Loucy (cell line): ENCODE measurements around the gene NOC4L.

Experiments
- H2AFZ ChIP-seq: fragments of 200-600 bp; sonication (generic); 2 replicates; pipeline ENCODE4 v1.6.0; 2016; ENCODE audit warnings: antibody characterized with exemption, mild to moderate bottlenecking, low read length, moderate library complexity
- H3F3A ChIP-seq: fragments of 200-600 bp; 2 replicates; pipeline ENCODE4 v1.6.0; 2016; ENCODE audit warnings: antibody characterized with exemption, low read depth, mild to moderate bottlenecking
- H3K27me3 ChIP-seq: fragments of 200-600 bp; sonication (generic); 2 replicates; pipeline ENCODE4 v1.6.1; 2014; ENCODE audit warnings: low read length, mild to moderate bottlenecking; ENCODE audit not compliant: insufficient read depth, poor library complexity, severe bottlenecking
- H3K36me3 ChIP-seq: fragments of 200-600 bp; sonication (generic); 2 replicates; pipeline ENCODE4 v1.6.1; 2016; ENCODE audit warnings: low read length; ENCODE audit not compliant: insufficient read depth
- H3K4me1 ChIP-seq: fragments of 200-600 bp; sonication (generic); 2 replicates; pipeline ENCODE4 v1.5.1; 2014; ENCODE audit warnings: low read length, mild to moderate bottlenecking; ENCODE audit not compliant: insufficient read depth, poor library complexity, severe bottlenecking
- H3K4me2 ChIP-seq: fragments of 200-600 bp; sonication (generic); 2 replicates; pipeline ENCODE4 v1.6.0; 2014; ENCODE audit warnings: antibody characterized with exemption, low read length, low read depth, mild to moderate bottlenecking; ENCODE audit not compliant: poor library complexity, severe bottlenecking
- H3K4me3 ChIP-seq: fragments of 200-600 bp; sonication (generic); 2 replicates; pipeline ENCODE4 v1.5.1; 2014; ENCODE audit warnings: low read length, mild to moderate bottlenecking, mixed read lengths; ENCODE audit not compliant: poor library complexity, severe bottlenecking
- H3K79me2 ChIP-seq: fragments of 200-600 bp; sonication (generic); 2 replicates; pipeline ENCODE4 v1.6.1; 2014; ENCODE audit warnings: low read length; ENCODE audit not compliant: insufficient read depth
- H3K9ac ChIP-seq: fragments of 200-600 bp; sonication (generic); 2 replicates; pipeline ENCODE4 v1.6.0; 2014; ENCODE audit warnings: mild to moderate bottlenecking, low read depth, low read length, moderate library complexity; ENCODE audit not compliant: poor library complexity, severe bottlenecking
- H3K9me2 ChIP-seq: fragments of 200-600 bp; sonication (generic); replicated peaks from 2 replicates; pipeline ENCODE4 v1.6.1; 2016; ENCODE audit warnings: low read depth, low read length, mixed read lengths
- H3K9me3 ChIP-seq: fragments of 200-600 bp; sonication (generic); 2 replicates; pipeline ENCODE4 v1.6.1; 2014; ENCODE audit warnings: mild to moderate bottlenecking, antibody characterized with exemption, low read length, low read depth; ENCODE audit not compliant: insufficient read depth
- H4K20me1 ChIP-seq: fragments of 200-600 bp; sonication (generic); 2 replicates; pipeline ENCODE4 v1.6.0; 2014; ENCODE audit warnings: antibody characterized with exemption, low read length, mild to moderate bottlenecking; ENCODE audit not compliant: insufficient read depth, poor library complexity, severe bottlenecking
- CTCF ChIP-seq: fragments of 200-600 bp; sonication (generic); conservative IDR thresholded peaks from 2 replicates; pipeline ENCODE4 v1.5.1; 2014; ENCODE audit warnings: mild to moderate bottlenecking, antibody characterized with exemption, low read length
- EZH2phosphoT487 ChIP-seq: fragments of 200-600 bp; IDR thresholded peaks from 2 replicates; pipeline ENCODE4 v1.6.1; 2018; ENCODE audit warnings: antibody characterized with exemption, mild to moderate bottlenecking, moderate library complexity, borderline replicate concordance

Gene NOC4L

DNA sequence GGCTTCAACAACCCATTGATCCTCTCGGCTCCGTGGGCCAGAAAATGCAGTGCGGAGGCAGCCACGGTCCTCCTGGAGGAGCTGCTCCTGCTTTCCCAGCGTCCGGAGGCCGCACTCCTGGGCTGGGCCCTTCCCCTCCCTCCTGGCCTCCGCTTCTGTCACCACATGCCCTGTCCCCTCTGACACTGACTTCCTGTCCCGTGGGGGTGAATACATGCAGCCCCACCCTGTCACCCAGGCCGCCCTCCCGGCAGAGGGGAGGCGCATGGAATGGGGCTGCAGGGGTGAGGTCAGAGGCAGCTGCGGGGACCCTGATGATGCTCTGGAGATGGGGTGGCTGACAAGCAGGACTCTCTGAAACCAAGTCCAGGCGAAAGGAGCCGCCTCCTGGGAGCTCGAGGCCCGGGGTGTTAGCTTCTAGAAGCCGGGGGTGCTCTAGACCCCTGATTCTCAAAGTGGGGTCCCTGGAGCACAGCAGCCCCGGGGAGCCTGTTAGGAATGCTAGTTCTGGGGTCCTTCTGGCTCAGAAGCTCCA is 32.2 kb downstream of the NOC4L start:
- Histone ChIP-seq H3K27me3 (no peaks in the 10 kb centered on the region), H3K79me2 (no peaks in the 10 kb centered on the region), H3K9me2 (no peaks in the 10 kb centered on the region), H3K9me3 (no peaks in the 10 kb centered on the region), H4K20me1 (no peaks in the 10 kb centered on the region), H3K4me1 (peaks cover 24% of the 10 kb centered on the region), H2AFZ (no peak overlapping the region), H3K4me2 (no peak overlapping the region), H3K36me3 (no peaks in the 10 kb centered on the region), H3F3A (no peaks in the 10 kb centered on the region), H3K9ac (no peak overlapping the region), H3K4me3 (no peak overlapping the region)
- no peak for TF ChIP-seq CTCF
- TF ChIP-seq EZH2phosphoT487, result no peak

DNA sequence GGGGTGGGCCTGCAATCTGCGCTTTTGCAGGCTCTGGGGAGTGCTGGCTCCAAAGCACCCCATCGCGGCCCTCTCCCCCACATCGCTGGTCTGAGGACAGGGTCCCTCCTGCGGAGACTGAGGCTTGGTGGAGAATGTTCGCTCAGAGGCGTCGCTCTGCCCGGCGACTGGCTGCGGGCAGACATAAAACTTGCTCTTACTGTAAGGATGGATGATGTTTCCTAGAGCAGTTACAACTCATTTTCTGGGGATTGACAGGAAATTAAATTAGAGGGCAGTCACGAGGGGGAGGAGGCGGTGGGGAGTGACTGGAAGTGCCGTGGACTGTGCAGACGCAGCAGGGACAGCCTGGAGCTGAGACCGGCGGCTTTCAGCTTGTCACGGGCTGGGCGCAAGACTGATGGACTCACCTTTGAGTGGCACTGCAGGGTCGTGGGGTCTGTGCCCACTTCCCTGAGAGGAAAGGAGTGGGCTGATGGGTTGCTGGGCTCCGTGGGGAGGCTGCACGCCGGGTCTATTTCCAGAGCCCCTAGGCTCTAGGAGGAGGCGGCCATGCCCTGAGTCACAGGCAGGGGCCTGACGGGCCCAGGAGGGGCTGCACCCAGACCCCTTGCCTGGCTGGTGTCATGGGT is 32.8 kb downstream of the NOC4L start:
- Histone ChIP-seq H3K9ac (no peak overlapping the region), H3K4me2 (no peak overlapping the region), H3K27me3 (no peaks in the 10 kb centered on the region), H3K9me3 (no peaks in the 10 kb centered on the region), H2AFZ (no peak overlapping the region), H4K20me1 (no peaks in the 10 kb centered on the region), H3K36me3 (no peaks in the 10 kb centered on the region), H3K4me3 (no peak overlapping the region), H3K79me2 (no peaks in the 10 kb centered on the region), H3F3A (no peaks in the 10 kb centered on the region), H3K9me2 (no peaks in the 10 kb centered on the region), H3K4me1 (peaks cover 24% of the 10 kb centered on the region)
- TF ChIP-seq CTCF (no peak), EZH2phosphoT487 (no peak)

DNA sequence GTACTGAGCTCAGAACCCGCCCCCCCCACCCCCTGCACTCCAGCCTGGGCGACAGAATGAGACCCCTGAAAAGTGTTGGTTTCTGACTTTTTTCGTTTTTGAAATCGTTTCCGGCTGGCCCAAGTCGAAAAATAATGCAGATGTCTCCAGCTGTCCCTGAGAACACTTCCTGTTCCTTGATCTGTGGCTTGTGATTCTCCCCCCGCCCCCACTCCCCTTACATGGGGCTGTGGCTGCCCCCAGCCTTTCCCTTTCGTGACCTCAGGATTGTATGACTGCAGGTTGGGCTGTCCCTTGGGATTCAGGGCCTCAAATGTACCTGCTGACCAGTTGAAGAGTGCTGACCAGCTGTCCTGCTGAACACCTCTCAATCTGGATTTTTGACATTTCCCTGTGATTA is 34.1 kb downstream of the NOC4L start:
- Histone ChIP-seq H3K9me2 (no peaks in the 10 kb centered on the region), H3K4me1 (peaks cover 17% of the 10 kb centered on the region), H3K9ac (peak overlapping the region; percentile 7), H3K27me3 (no peaks in the 10 kb centered on the region), H3K79me2 (no peaks in the 10 kb centered on the region), H3F3A (no peaks in the 10 kb centered on the region), H3K36me3 (no peaks in the 10 kb centered on the region), H3K9me3 (no peaks in the 10 kb centered on the region), H3K4me2 (peak overlapping the region; percentile 79), H2AFZ (no peak overlapping the region), H3K4me3 (peak overlapping the region; percentile 62), H4K20me1 (no peaks in the 10 kb centered on the region)
- TF ChIP-seq CTCF (no peak), EZH2phosphoT487 (no peak)
